HepG2 (cell line): ENCODE data around the gene F12. TPM values are rescaled to one million over a fixed set of nuclear protein-coding genes. Genes with fewer than 3 reads are reported as not detected.

Experiments
- ARNT2 ChIP-seq: sonication (generic); formaldehyde crosslinking; IDR thresholded peaks from 2 replicates; pipeline ENCODE4 v1.8.0; 2022; ENCODE audit warnings: mild to moderate bottlenecking, low read depth, missing genetic modification reagents, moderate library complexity
- CBX1 ChIP-seq: IDR thresholded peaks from one replicate; pipeline ENCODE4 v1.6.1; 2016; ENCODE audit warnings: antibody characterized with exemption, low read depth
- KDM6A ChIP-seq: IDR thresholded peaks from 2 replicates; pipeline ENCODE4 v1.6.1; 2016; ENCODE audit warnings: low read depth
- SRY ChIP-seq: sonication (generic); formaldehyde crosslinking; IDR thresholded peaks from 2 replicates; pipeline ENCODE4 v1.8.0; 2022; ENCODE audit warnings: mild to moderate bottlenecking, missing genetic modification reagents
- ZFP62 ChIP-seq: sonication (generic); formaldehyde crosslinking; IDR thresholded peaks from 2 replicates; pipeline ENCODE4 v1.4.0; 2020; ENCODE audit warnings: missing genetic modification reagents
- ZMYM4 ChIP-seq: sonication (generic); formaldehyde crosslinking; IDR thresholded peaks from 2 replicates; pipeline ENCODE4 v1.8.1; 2023; ENCODE audit warnings: mild to moderate bottlenecking, missing genetic modification reagents
- ZNF264 ChIP-seq: sonication (generic); formaldehyde crosslinking; IDR thresholded peaks from 2 replicates; pipeline ENCODE4 v1.4.0; 2020; ENCODE audit warnings: missing genetic modification reagents
- polyA plus RNA-seq, 8 experiments: library from polyadenylated mRNA; depleted of rRNA in 3 of 8; stranded (reverse) in 7 of 8; unstranded in 1 of 8; fragments of >200 nt; fragmentation: Illumina TruSeq in 4 of 8; extraction: Trizol in 4 of 8; gene quantifications; 2 replicates each; pipeline versions ENCODE4 v1.2.1 to v1.2.3, GENCODE V29; 2011 to 2016; ENCODE audit warnings: low read depth in 4 of 8, missing spikeins in 1 of 8, mixed read lengths in 1 of 8; ENCODE audit not compliant: insufficient read depth in 1 of 8
- total RNA-seq, 5 experiments: library from RNA; depleted of rRNA; stranded (reverse); fragments of >200 nt; fragmentation: Illumina TruSeq; extraction: Trizol; gene quantifications; 2 replicates each; pipeline ENCODE4 v1.2.3, GENCODE V29; 2016; ENCODE audit warnings: low read depth in 1 of 5
- TF ChIP-seq, protein P1 (sequence below): sonication (generic); formaldehyde crosslinking; IDR thresholded peaks from 2 replicates; pipeline ENCODE4 v1.5.1; 2020; ENCODE audit warnings: mild to moderate bottlenecking, missing genetic modification reagents
- TF ChIP-seq, protein P2 (sequence below): sonication (generic); formaldehyde crosslinking; IDR thresholded peaks from 2 replicates; pipeline ENCODE4 v1.5.0; 2020; ENCODE audit warnings: missing genetic modification reagents
- TF ChIP-seq, protein P3 (sequence below): IDR thresholded peaks from 2 replicates; pipeline ENCODE4 v1.6.1; 2012; ENCODE audit warnings: inconsistent platforms
- TF ChIP-seq, protein P4 (sequence below): sonication (generic); formaldehyde crosslinking; IDR thresholded peaks from one replicate; pipeline ENCODE4 v1.5.1; 2020; ENCODE audit warnings: mild to moderate bottlenecking, missing genetic modification reagents; ENCODE audit errors: not compliant biosample characterization
- TF ChIP-seq, protein P5 (sequence below): sonication (generic); formaldehyde crosslinking; IDR thresholded peaks from 2 replicates; pipeline ENCODE4 v1.5.0; 2020; ENCODE audit warnings: missing genetic modification reagents
- TF ChIP-seq, protein P6 (sequence below): sonication (generic); formaldehyde crosslinking; IDR thresholded peaks from 2 replicates; pipeline ENCODE4 v1.8.0; 2022; ENCODE audit warnings: missing genetic modification reagents, mild to moderate bottlenecking, inconsistent platforms, borderline replicate concordance

Gene F12
- total and polyA plus RNA-seq, 2 of the 13 experiments (the other 11 are each of a cell fraction or from before 2014, with no cell fraction given): 2.5 to 3.0 TPM

DNA sequence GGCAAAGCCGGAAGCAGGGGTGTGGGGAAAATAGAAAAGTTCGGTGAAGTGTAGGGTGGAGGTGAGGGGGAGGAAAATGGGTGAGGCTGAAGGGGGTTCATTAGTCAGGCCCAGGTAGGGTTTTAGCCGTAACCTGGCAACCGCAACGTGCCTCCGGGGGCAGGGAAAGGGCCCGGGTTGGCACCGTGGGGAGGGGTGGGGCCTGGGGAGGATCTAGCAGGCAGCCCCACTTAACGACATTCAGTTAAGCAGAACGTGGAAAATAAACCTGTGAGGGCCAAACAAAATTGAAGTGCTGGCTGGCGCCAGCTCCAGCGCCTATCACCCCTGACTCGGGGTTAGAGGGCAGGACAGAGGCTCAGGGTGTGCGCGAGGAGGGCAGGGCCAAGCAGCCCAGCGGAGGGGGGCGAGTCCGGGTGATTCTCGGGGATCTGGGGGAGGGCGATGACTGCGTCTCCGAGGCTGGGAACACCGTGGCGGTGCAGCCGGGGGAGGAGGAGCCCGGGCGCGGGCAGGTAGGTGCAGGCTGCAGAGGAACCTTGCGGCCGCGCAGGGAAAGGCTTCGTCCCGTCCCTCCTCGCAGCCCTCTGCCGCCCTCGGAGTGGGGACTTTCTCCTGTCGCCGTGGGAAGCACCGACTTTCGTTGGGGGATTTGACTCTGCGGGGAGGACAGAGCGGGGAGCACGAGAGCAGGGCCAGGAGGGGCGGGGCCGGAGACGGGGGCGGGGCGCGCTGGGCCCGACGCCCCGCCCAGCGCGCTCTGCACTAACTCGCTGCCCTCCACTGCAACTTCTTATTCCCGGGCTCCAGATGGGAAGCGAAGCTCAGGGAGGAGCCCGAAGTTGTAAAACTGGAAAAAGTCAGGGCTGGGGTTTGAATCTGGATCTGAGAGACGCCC, 46.5 kb downstream of the F12 start (continued):
- TF ChIP-seq, protein P1, sequence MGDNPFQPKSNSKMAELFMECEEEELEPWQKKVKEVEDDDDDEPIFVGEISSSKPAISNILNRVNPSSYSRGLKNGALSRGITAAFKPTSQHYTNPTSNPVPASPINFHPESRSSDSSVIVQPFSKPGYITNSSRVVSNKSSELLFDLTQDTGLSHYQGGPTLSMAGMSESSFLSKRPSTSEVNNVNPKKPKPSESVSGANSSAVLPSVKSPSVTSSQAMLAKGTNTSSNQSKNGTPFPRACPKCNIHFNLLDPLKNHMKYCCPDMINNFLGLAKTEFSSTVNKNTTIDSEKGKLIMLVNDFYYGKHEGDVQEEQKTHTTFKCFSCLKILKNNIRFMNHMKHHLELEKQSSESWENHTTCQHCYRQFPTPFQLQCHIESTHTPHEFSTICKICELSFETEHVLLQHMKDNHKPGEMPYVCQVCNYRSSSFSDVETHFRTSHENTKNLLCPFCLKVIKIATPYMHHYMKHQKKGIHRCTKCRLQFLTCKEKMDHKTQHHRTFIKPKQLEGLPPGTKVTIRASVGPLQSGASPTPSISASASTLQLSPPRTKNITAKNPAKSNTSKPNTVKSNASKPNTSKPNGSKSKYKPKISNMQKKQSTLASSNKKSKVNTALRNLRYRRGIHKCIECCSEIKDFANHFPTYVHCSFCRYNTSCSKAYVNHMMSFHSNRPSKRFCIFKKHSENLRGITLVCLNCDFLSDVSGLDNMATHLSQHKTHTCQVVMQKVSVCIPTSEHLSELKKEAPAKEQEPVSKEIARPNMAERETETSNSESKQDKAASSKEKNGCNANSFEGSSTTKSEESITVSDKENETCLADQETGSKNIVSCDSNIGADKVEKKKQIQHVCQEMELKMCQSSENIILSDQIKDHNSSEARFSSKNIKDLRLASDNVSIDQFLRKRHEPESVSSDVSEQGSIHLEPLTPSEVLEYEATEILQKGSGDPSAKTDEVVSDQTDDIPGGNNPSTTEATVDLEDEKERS (CRISPR knock-in tag): no peak
- TF ChIP-seq ZNF264 (CRISPR knock-in tag) (no peak), ARNT2 (CRISPR knock-in tag) (peak; percentile 54; the same call in 1 of the 2 replicates), ZMYM4 (CRISPR knock-in tag) (no peak), CBX1 (no peak), KDM6A (CRISPR knock-in tag) (no peak), ZFP62 (CRISPR knock-in tag) (no peak), SRY (no peak)
- TF ChIP-seq, protein P2, sequence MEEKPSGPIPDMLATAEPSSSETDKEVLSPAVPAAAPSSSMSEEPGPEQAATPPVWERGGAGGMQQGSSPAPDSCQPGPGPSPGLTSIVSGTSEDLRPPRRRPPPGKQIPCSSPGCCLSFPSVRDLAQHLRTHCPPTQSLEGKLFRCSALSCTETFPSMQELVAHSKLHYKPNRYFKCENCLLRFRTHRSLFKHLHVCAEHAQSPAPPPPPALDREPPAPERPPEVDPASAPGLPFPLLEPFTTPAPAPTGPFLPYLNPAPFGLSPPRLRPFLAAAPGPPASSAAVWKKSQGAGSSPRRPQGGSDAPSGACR (CRISPR knock-in tag): peak; percentile 29; the same call in 1 of the 2 replicates
- TF ChIP-seq, protein P3, sequence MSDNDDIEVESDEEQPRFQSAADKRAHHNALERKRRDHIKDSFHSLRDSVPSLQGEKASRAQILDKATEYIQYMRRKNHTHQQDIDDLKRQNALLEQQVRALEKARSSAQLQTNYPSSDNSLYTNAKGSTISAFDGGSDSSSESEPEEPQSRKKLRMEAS: 0 out of 2 replicates have a peak, but pooled peaks have one; percentile 32
- TF ChIP-seq, protein P4, sequence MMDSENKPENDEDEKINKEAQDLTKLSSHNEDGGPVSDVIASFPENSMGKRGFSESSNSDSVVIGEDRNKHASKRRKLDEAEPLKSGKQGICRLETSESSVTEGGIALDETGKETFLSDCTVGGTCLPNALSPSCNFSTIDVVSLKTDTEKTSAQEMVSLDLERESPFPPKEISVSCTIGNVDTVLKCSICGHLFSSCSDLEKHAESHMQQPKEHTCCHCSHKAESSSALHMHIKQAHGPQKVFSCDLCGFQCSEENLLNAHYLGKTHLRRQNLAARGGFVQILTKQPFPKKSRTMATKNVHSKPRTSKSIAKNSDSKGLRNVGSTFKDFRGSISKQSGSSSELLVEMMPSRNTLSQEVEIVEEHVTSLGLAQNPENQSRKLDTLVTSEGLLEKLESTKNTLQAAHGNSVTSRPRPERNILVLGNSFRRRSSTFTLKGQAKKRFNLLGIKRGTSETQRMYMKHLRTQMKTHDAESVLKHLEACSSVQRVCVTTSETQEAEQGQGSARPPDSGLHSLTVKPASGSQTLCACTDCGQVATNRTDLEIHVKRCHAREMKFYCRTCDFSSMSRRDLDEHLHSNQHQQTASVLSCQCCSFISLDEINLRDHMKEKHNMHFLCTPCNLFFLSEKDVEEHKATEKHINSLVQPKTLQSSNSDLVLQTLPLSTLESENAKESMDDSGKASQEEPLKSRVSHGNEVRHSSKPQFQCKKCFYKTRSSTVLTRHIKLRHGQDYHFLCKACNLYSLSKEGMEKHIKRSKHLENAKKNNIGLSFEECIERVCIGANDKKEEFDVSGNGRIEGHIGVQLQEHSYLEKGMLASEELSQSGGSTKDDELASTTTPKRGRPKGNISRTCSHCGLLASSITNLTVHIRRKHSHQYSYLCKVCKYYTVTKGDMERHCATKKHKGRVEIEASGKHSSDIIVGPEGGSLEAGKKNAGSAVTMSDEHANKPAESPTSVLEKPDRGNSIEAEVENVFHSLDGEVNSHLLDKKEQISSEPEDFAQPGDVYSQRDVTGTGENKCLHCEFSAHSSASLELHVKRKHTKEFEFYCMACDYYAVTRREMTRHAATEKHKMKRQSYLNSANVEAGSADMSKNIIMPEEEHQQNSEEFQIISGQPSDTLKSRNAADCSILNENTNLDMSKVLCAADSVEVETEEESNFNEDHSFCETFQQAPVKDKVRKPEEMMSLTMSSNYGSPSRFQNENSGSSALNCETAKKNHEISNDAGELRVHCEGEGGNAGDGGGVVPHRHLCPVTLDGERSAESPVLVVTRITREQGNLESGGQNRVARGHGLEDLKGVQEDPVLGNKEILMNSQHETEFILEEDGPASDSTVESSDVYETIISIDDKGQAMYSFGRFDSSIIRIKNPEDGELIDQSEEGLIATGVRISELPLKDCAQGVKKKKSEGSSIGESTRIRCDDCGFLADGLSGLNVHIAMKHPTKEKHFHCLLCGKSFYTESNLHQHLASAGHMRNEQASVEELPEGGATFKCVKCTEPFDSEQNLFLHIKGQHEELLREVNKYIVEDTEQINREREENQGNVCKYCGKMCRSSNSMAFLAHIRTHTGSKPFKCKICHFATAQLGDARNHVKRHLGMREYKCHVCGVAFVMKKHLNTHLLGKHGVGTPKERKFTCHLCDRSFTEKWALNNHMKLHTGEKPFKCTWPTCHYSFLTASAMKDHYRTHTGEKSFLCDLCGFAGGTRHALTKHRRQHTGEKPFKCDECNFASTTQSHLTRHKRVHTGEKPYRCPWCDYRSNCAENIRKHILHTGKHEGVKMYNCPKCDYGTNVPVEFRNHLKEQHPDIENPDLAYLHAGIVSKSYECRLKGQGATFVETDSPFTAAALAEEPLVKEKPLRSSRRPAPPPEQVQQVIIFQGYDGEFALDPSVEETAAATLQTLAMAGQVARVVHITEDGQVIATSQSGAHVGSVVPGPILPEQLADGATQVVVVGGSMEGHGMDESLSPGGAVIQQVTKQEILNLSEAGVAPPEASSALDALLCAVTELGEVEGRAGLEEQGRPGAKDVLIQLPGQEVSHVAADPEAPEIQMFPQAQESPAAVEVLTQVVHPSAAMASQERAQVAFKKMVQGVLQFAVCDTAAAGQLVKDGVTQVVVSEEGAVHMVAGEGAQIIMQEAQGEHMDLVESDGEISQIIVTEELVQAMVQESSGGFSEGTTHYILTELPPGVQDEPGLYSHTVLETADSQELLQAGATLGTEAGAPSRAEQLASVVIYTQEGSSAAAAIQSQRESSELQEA (CRISPR knock-in tag): peak; percentile 72
- TF ChIP-seq, protein P5, sequence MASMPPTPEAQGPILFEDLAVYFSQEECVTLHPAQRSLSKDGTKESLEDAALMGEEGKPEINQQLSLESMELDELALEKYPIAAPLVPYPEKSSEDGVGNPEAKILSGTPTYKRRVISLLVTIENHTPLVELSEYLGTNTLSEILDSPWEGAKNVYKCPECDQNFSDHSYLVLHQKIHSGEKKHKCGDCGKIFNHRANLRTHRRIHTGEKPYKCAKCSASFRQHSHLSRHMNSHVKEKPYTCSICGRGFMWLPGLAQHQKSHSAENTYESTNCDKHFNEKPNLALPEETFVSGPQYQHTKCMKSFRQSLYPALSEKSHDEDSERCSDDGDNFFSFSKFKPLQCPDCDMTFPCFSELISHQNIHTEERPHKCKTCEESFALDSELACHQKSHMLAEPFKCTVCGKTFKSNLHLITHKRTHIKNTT (CRISPR knock-in tag): no peak
- TF ChIP-seq, protein P6, sequence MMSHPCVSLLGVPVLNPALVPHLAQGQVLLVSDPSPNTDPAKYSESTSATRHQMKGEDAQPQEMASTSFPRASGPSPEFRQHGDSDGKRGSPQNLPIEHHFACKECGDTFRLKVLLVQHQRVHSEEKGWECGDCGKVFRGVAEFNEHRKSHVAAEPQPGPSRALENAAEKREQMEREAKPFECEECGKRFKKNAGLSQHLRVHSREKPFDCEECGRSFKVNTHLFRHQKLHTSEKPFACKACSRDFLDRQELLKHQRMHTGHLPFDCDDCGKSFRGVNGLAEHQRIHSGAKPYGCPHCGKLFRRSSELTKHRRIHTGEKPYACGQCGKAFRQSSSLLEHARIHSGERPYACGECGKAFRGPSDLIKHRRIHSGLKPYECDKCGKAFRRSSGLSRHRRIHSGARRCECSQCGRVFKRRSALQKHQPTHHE (CRISPR knock-in tag): no peak
